SU-DHL-6 (cell line): ENCODE data around the gene ASIP.

Experiments
- H2AFZ ChIP-seq: fragments of 200-600 bp; sonication (generic); 2 replicates; pipeline ENCODE4 v1.6.1; 2014; ENCODE audit warnings: low read depth, mild to moderate bottlenecking, moderate library complexity, mixed read lengths, antibody characterized with exemption, low read length; ENCODE audit not compliant: severe bottlenecking
- H3F3A ChIP-seq: fragments of 200-600 bp; shearing (Covaris generic); 2 replicates; pipeline ENCODE4 v1.6.0; 2016; ENCODE audit warnings: antibody characterized with exemption, mild to moderate bottlenecking; ENCODE audit not compliant: insufficient read depth
- H3K27ac ChIP-seq: fragments of 200-600 bp; sonication (generic); 2 replicates; pipeline ENCODE4 v1.5.1; 2016; ENCODE audit warnings: low read depth, mild to moderate bottlenecking, low read length, moderate library complexity, mixed read lengths
- H3K27me3 ChIP-seq: fragments of 200-600 bp; sonication (generic), shearing (Covaris generic); 2 replicates; pipeline ENCODE4 v1.6.0; 2014; ENCODE audit warnings: mild to moderate bottlenecking, low read length
- H3K36me3 ChIP-seq: fragments of 200-600 bp; sonication (generic); 2 replicates; pipeline ENCODE4 v1.6.1; 2014; ENCODE audit warnings: mild to moderate bottlenecking, low read length, mixed read lengths
- H3K4me2 ChIP-seq: fragments of 300-600, 200-600 bp; shearing (Covaris generic), sonication (generic); 2 replicates; pipeline ENCODE4 v1.6.0; 2014; ENCODE audit warnings: low read length, low read depth, mild to moderate bottlenecking; ENCODE audit not compliant: poor library complexity, severe bottlenecking
- H3K4me3 ChIP-seq: fragments of 200-600 bp; sonication (generic); 2 replicates; pipeline ENCODE4 v1.5.1; 2014; ENCODE audit warnings: antibody characterized with exemption, low read length, mild to moderate bottlenecking, mixed read lengths; ENCODE audit not compliant: insufficient read depth, poor library complexity, severe bottlenecking
- H3K79me2 ChIP-seq: fragments of 200-600 bp; sonication (generic); 2 replicates; pipeline ENCODE4 v1.6.1; 2014; ENCODE audit warnings: mild to moderate bottlenecking, low read length, moderate library complexity; ENCODE audit not compliant: insufficient read depth
- H3K9ac ChIP-seq: fragments of 200-600 bp; sonication (generic); 2 replicates; pipeline ENCODE4 v1.7.0; 2014; ENCODE audit warnings: mild to moderate bottlenecking, low read length
- H3K9me2 ChIP-seq: fragments of 200-600 bp; sonication (generic); replicated peaks from 2 replicates; pipeline ENCODE4 v1.6.1; 2014; ENCODE audit warnings: low read length; ENCODE audit not compliant: insufficient read depth
- H3K9me3 ChIP-seq: fragments of 200-600 bp; sonication (generic); 2 replicates; pipeline ENCODE4 v1.6.1; 2014; ENCODE audit warnings: low read length, mixed read lengths; ENCODE audit not compliant: insufficient read depth
- H4K20me1 ChIP-seq: fragments of 200-600 bp; sonication (generic); 2 replicates; pipeline ENCODE4 v1.6.1; 2014; ENCODE audit warnings: low read depth, mild to moderate bottlenecking, antibody characterized with exemption, low read length, moderate library complexity, mixed read lengths
- EZH2phosphoT487 ChIP-seq: fragments of 200-600 bp; sonication (generic), shearing (Covaris generic); conservative IDR thresholded peaks from 2 replicates; pipeline ENCODE4 v1.6.1; 2018; ENCODE audit warnings: mild to moderate bottlenecking, antibody characterized with exemption, low read length, moderate library complexity, mixed read lengths
- TF ChIP-seq, protein P1 (sequence below): fragments of 200-600 bp; sonication (generic); IDR thresholded peaks from one replicate; pipeline ENCODE4 v1.5.1; 2017; ENCODE audit warnings: antibody characterized with exemption, mild to moderate bottlenecking, low read length, moderate library complexity; ENCODE audit not compliant: insufficient read depth, poor library complexity, severe bottlenecking

Gene ASIP

GRCh38 chr20:34268145-34268544, 26.9 kb downstream of the ASIP start:
- H3K79me2 ChIP-seq: no peaks in the 10 kb centered on the region
- H3K27ac ChIP-seq: no peak overlapping the region
- no peak overlapping the region for H3K4me2 ChIP-seq
- H3K9me3 ChIP-seq: no peaks in the 10 kb centered on the region
- H3K27me3 ChIP-seq: no peaks in the 10 kb centered on the region
- no peaks in the 10 kb centered on the region for H4K20me1 ChIP-seq
- no peak overlapping the region for H3K9ac ChIP-seq
- no peak for TF ChIP-seq EZH2phosphoT487
- TF ChIP-seq, protein P1, sequence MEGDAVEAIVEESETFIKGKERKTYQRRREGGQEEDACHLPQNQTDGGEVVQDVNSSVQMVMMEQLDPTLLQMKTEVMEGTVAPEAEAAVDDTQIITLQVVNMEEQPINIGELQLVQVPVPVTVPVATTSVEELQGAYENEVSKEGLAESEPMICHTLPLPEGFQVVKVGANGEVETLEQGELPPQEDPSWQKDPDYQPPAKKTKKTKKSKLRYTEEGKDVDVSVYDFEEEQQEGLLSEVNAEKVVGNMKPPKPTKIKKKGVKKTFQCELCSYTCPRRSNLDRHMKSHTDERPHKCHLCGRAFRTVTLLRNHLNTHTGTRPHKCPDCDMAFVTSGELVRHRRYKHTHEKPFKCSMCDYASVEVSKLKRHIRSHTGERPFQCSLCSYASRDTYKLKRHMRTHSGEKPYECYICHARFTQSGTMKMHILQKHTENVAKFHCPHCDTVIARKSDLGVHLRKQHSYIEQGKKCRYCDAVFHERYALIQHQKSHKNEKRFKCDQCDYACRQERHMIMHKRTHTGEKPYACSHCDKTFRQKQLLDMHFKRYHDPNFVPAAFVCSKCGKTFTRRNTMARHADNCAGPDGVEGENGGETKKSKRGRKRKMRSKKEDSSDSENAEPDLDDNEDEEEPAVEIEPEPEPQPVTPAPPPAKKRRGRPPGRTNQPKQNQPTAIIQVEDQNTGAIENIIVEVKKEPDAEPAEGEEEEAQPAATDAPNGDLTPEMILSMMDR: no peak
- H3F3A ChIP-seq: no peaks in the 10 kb centered on the region
- no peaks in the 10 kb centered on the region for H3K36me3 ChIP-seq
- H3K4me3 ChIP-seq: no peak overlapping the region
- H3K9me2 ChIP-seq: no peaks in the 10 kb centered on the region
- no peak overlapping the region for H2AFZ ChIP-seq

DNA sequence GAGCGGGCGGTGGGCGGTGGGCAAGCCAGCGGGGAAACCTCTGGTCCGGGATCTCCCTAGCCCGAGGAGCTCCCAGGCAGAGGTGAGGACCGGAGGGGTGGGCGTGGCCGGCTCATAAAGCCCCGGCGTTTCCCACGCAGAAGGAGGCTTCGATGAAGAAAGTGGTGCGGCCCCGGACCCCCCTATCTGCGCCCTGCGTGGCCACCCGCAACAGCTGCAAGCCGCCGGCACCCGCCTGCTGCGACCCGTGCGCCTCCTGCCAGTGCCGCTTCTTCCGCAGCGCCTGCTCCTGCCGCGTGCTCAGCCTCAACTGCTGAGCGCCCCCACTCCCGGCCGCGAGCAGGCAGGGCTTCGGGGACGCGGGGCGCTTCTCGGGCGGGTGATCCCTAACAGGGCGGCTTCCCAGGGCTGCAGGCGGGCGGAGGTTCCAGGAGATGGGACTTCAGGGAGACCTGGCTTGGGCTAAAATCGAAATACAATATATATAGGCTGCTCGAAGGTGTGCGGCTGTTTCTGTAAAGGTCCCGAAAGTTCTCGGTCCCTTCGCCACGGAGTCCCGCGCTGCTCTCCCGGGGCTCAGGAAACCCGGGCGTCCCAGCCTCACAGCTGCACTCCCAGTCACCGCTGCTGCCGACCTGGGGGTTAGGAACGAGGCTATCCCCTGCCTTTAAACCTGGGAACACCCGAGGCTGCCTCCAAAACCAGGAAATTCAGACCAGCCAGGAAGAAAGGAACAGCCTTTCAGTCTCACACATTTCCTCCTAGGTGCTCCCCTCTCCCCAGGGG, 27.8 kb downstream of the ASIP start:
- Histone ChIP-seq H2AFZ (no peak overlapping the region), H3F3A (no peaks in the 10 kb centered on the region), H3K27ac (no peak overlapping the region), H4K20me1 (no peaks in the 10 kb centered on the region), H3K4me3 (no peak overlapping the region), H3K4me2 (no peak overlapping the region), H3K9me3 (no peaks in the 10 kb centered on the region), H3K9me2 (no peaks in the 10 kb centered on the region), H3K27me3 (no peaks in the 10 kb centered on the region), H3K9ac (no peak overlapping the region), H3K79me2 (no peaks in the 10 kb centered on the region), H3K36me3 (no peaks in the 10 kb centered on the region)
- TF ChIP-seq EZH2phosphoT487: no peak
- TF ChIP-seq, protein P1: no peak

- Histone ChIP-seq H2AFZ (no peak overlapping the region), H3F3A (no peaks in the 10 kb centered on the region), H3K9me3 (no peaks in the 10 kb centered on the region), H3K9ac (no peak overlapping the region), H3K27ac (no peak overlapping the region), H3K9me2 (no peaks in the 10 kb centered on the region), H3K4me3 (no peak overlapping the region), H3K36me3 (no peaks in the 10 kb centered on the region), H3K27me3 (no peaks in the 10 kb centered on the region), H4K20me1 (no peaks in the 10 kb centered on the region), H3K79me2 (no peaks in the 10 kb centered on the region), H3K4me2 (no peak overlapping the region)
- TF ChIP-seq EZH2phosphoT487: no peak
- TF ChIP-seq, protein P1: no peak
Observed at GRCh38 chr20:34269996-34270627, 28.9 kb downstream of the ASIP start.
